Kidney epithelial cell (primary cell): ENCODE data around the gene LYSMD3. TPM values are rescaled to one million over a fixed set of nuclear protein-coding genes. Genes with fewer than 3 reads are reported as not detected.
A peak's percentile ranks its signal among the peaks of the same experiment; 100 is the strongest.

Source experiments
- DNase-seq: peaks from one replicate; pipeline ENCODE4 v3.0.0-alpha.2; 2010; ENCODE audit warnings: low read depth
- H3K27me3 ChIP-seq: 2 replicates; pipeline ENCODE4 v1.6.0; 2011; ENCODE audit warnings: low read length; ENCODE audit not compliant: control insufficient read depth, insufficient read depth
- H3K36me3 ChIP-seq: 2 replicates; pipeline ENCODE4 v1.5.1; 2011; ENCODE audit warnings: low read length; ENCODE audit not compliant: control insufficient read depth, insufficient read depth
- H3K4me3 ChIP-seq: 2 replicates; pipeline ENCODE4 v1.5.1; 2011; ENCODE audit warnings: low read depth, mild to moderate bottlenecking, control low read depth, low read length
- total RNA-seq: library from RNA; depleted of rRNA; stranded (reverse); fragments of >200 nt; gene quantifications from 2 replicates; pipeline ENCODE4 v1.2.3, GENCODE V29; 2015
- TF ChIP-seq, protein P1 (sequence below): IDR thresholded peaks from 2 replicates; pipeline ENCODE4 v1.5.1; 2011; ENCODE audit warnings: mild to moderate bottlenecking, moderate library complexity, low read length, control low read depth, inconsistent platforms; ENCODE audit not compliant: insufficient read depth, poor library complexity, severe bottlenecking

Gene LYSMD3
- total RNA-seq, 1 donor from 2014 or later, result 16.2 TPM

GRCh38 chr5:90473396-90474234, 55.8 kb downstream of the LYSMD3 start:
- TF ChIP-seq, protein P1, sequence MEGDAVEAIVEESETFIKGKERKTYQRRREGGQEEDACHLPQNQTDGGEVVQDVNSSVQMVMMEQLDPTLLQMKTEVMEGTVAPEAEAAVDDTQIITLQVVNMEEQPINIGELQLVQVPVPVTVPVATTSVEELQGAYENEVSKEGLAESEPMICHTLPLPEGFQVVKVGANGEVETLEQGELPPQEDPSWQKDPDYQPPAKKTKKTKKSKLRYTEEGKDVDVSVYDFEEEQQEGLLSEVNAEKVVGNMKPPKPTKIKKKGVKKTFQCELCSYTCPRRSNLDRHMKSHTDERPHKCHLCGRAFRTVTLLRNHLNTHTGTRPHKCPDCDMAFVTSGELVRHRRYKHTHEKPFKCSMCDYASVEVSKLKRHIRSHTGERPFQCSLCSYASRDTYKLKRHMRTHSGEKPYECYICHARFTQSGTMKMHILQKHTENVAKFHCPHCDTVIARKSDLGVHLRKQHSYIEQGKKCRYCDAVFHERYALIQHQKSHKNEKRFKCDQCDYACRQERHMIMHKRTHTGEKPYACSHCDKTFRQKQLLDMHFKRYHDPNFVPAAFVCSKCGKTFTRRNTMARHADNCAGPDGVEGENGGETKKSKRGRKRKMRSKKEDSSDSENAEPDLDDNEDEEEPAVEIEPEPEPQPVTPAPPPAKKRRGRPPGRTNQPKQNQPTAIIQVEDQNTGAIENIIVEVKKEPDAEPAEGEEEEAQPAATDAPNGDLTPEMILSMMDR, result no peak
- H3K27me3 ChIP-seq, result no peaks in the 10 kb centered on the region
- DNase-seq, result no peak
- H3K36me3 ChIP-seq, result no peaks in the 10 kb centered on the region
- peak overlapping the region; percentile 70 for H3K4me3 ChIP-seq

DNA sequence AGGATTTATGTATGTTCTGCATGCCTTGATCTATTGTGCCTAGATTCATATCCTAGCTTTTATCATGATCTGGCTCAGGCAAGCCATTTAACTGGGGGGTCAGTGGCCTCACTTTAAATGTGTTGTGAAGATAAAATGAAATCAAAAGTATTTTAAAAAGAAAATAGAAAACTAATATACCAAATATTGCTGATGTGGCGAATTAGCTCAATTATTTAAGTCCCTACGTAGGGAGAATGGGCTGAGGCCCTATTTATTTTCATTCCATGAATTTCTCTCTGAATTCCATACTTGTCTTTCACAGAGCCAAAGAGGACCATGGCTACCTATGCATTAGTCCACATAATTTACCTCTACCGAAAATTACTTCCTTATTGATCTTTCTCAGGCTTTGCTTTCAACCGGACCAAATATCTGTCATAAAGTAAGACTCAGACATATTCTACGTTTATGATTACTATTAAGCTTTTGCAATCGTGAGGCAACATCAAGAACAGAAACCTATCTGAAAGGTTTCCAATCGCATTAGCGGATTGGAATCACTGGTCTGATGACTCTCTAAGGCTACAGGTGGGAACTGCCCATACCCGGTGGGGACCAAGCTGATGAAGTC, 56.5 kb downstream of the LYSMD3 start:
- Histone ChIP-seq H3K36me3 (no peaks in the 10 kb centered on the region), H3K4me3 (peak overlapping the region; percentile 70), H3K27me3 (no peaks in the 10 kb centered on the region)
- DNase-seq, result no peak
- TF ChIP-seq, protein P1, result no peak

Other genes with a start within 250 kb of the LYSMD3 start
- 13.1 and 16.3 TPM in 2 replicates for gene CETN3, start 119.8 kb downstream of the LYSMD3 start, total RNA-seq
- 4.6 and 5.6 TPM in 2 replicates for gene MBLAC2, start 54.8 kb downstream of the LYSMD3 start, total RNA-seq
- 9.7 and 10.9 TPM in 2 replicates for gene POLR3G, start 54.7 kb downstream of the LYSMD3 start, total RNA-seq
- 2.7 and 3.5 TPM in 2 replicates for gene ADGRV1, start 29.2 kb upstream of the LYSMD3 start, total RNA-seq